ENCODE measurements around the gene DNM3. TPM values are rescaled to one million over a fixed set of nuclear protein-coding genes. Genes with fewer than 3 reads are reported as not detected.
"Not testable (repeated sequence)": the region's sequence is repeated elsewhere in the genome, so short reads cannot be mapped to it uniquely, and the experiment has no call there.

The DNM3 gene
- total RNA-seq, 2 experiments from 2014 or later, result 1.7 to 2.2 TPM

- Mint-ChIP-seq H3K9me3 (ENCODE audit: low read depth) (no peaks in the 10 kb centered on the region), H3K36me3 (no peaks in the 10 kb centered on the region), H3K4me3 (no peak overlapping the region), H3K27me3 (no peaks in the 10 kb centered on the region), H3K4me1 (no peaks in the 10 kb centered on the region), H3K27ac (no peak overlapping the region)
- DNase-seq (no peak), ATAC-seq (no peak)
- CTCF ChIA-PET, result interaction anchor here (0.9 kb wide), 1 partner anchor 12 kb away, joined by 4 read pairs; no protein-coding TSS in a partner anchor
These were observed 228.2 kb downstream of the DNM3 start for GRCh38 chr1:172069534-172069933.

- CTCF ChIA-PET, result interaction anchor here (0.9 kb wide), 1 partner anchor 11 kb away, joined by 4 read pairs; no protein-coding TSS in a partner anchor
- DNase-seq (no peak), ATAC-seq (no peak)
- no peaks in the 10 kb centered on the region for H3K4me1 Mint-ChIP-seq
- no peaks in the 10 kb centered on the region for H3K36me3 Mint-ChIP-seq
- H3K27me3 Mint-ChIP-seq, result no peaks in the 10 kb centered on the region
- no peaks in the 10 kb centered on the region for H3K9me3 Mint-ChIP-seq (ENCODE audit: low read depth)
- H3K4me3 Mint-ChIP-seq, result no peak overlapping the region
- no peak overlapping the region for H3K27ac Mint-ChIP-seq
These were observed 228.8 kb downstream of the DNM3 start for GRCh38 chr1:172070055-172070454.

- no peaks in the 10 kb centered on the region for H3K36me3 Mint-ChIP-seq
- CTCF ChIA-PET, result no interaction called here
- H3K27me3 Mint-ChIP-seq, result peaks cover 2% of the 10 kb centered on the region
- no peak for ATAC-seq
- no peak for DNase-seq
- H3K27ac Mint-ChIP-seq, result no peak overlapping the region
- no peak overlapping the region for H3K4me3 Mint-ChIP-seq
- H3K4me1 Mint-ChIP-seq, result no peaks in the 10 kb centered on the region
- no peaks in the 10 kb centered on the region for H3K9me3 Mint-ChIP-seq (ENCODE audit: low read depth)
These were observed 230.4 kb downstream of the DNM3 start for GRCh38 chr1:172071746-172072145.

GRCh38 chr1:172079859-172080258, 238.6 kb downstream of the DNM3 start:
- H3K4me3 Mint-ChIP-seq; H3K27ac Mint-ChIP-seq; H3K36me3 Mint-ChIP-seq; ATAC-seq; H3K27me3 Mint-ChIP-seq; CTCF ChIA-PET; H3K9me3 Mint-ChIP-seq (ENCODE audit: low read depth); H3K4me1 Mint-ChIP-seq; DNase-seq: not testable (repeated sequence)

- Mint-ChIP-seq H3K4me3 (no peak overlapping the region), H3K27me3 (peaks cover 2% of the 10 kb centered on the region), H3K27ac (no peak overlapping the region), H3K9me3 (ENCODE audit: low read depth) (no peaks in the 10 kb centered on the region), H3K4me1 (no peaks in the 10 kb centered on the region), H3K36me3 (peaks cover 1% of the 10 kb centered on the region)
- DNase-seq, result no peak
- CTCF ChIA-PET, result no interaction called here
- ATAC-seq, result no peak
These were observed 241.9 kb downstream of the DNM3 start for GRCh38 chr1:172083191-172083590.

- no peak overlapping the region for H3K27ac Mint-ChIP-seq
- no peaks in the 10 kb centered on the region for H3K27me3 Mint-ChIP-seq
- CTCF ChIA-PET, result no interaction called here
- no peaks in the 10 kb centered on the region for H3K36me3 Mint-ChIP-seq
- ATAC-seq (no peak), DNase-seq (no peak)
- no peak overlapping the region for H3K4me3 Mint-ChIP-seq
- H3K4me1 Mint-ChIP-seq, result no peaks in the 10 kb centered on the region
- no peaks in the 10 kb centered on the region for H3K9me3 Mint-ChIP-seq (ENCODE audit: low read depth)
These were observed 243.6 kb downstream of the DNM3 start for GRCh38 chr1:172084876-172085275.

GRCh38 chr1:172085317-172085716, 244.0 kb downstream of the DNM3 start:
- ATAC-seq, result no peak
- Mint-ChIP-seq H3K4me1 (peaks cover 3% of the 10 kb centered on the region), H3K9me3 (ENCODE audit: low read depth) (no peaks in the 10 kb centered on the region), H3K27ac (no peak overlapping the region), H3K27me3 (no peaks in the 10 kb centered on the region), H3K4me3 (no peak overlapping the region), H3K36me3 (no peaks in the 10 kb centered on the region)
- no peak for DNase-seq
- CTCF ChIA-PET, result no interaction called here

GRCh38 chr1:172086137-172086536, 244.8 kb downstream of the DNM3 start:
- ATAC-seq, result no peak

GRCh38 chr1:172088256-172088655, 247.0 kb downstream of the DNM3 start:
- Mint-ChIP-seq H3K27ac (no peak overlapping the region), H3K9me3 (ENCODE audit: low read depth) (no peaks in the 10 kb centered on the region), H3K4me1 (peaks cover 3% of the 10 kb centered on the region), H3K4me3 (no peak overlapping the region), H3K36me3 (no peaks in the 10 kb centered on the region), H3K27me3 (no peaks in the 10 kb centered on the region)
- CTCF ChIA-PET, result no interaction called here
- DNase-seq (no peak), ATAC-seq (no peak)

More at GRCh38 chr1:172086137-172086536, 244.8 kb downstream of the DNM3 start:
- no peak overlapping the region for H3K27ac Mint-ChIP-seq
- H3K4me1 Mint-ChIP-seq, result peaks cover 3% of the 10 kb centered on the region
- CTCF ChIA-PET, result interaction anchor here (0.7 kb wide), 1 partner anchor 314 kb away, joined by 3 read pairs; no protein-coding TSS in a partner anchor
- DNase-seq, result no peak
- no peaks in the 10 kb centered on the region for H3K36me3 Mint-ChIP-seq
- H3K27me3 Mint-ChIP-seq, result no peaks in the 10 kb centered on the region
- H3K9me3 Mint-ChIP-seq (ENCODE audit: low read depth), result no peaks in the 10 kb centered on the region
- H3K4me3 Mint-ChIP-seq, result no peak overlapping the region

- H3K9me3 Mint-ChIP-seq (ENCODE audit: low read depth), result no peaks in the 10 kb centered on the region
- H3K4me1 Mint-ChIP-seq, result peaks cover 3% of the 10 kb centered on the region
- H3K4me3 Mint-ChIP-seq, result no peak overlapping the region
- no peak overlapping the region for H3K27ac Mint-ChIP-seq
- H3K27me3 Mint-ChIP-seq, result no peaks in the 10 kb centered on the region
- CTCF ChIA-PET, result interaction anchor here (0.6 to 1.8 kb wide), 15 partner anchors 10 to 342 kb away, joined by 3 to 11 read pairs (median 4); no protein-coding TSS in a partner anchor
- no peaks in the 10 kb centered on the region for H3K36me3 Mint-ChIP-seq
- ATAC-seq (peak; percentile 82), DNase-seq (peak; percentile 75)
These were observed 248.6 kb downstream of the DNM3 start for GRCh38 chr1:172089768-172090510.

- H3K27me3 Mint-ChIP-seq, result no peaks in the 10 kb centered on the region
- H3K4me3 Mint-ChIP-seq, result no peak overlapping the region
- no peaks in the 10 kb centered on the region for H3K36me3 Mint-ChIP-seq
- H3K4me1 Mint-ChIP-seq, result peaks cover 3% of the 10 kb centered on the region
- CTCF ChIA-PET, result interaction anchor here (0.6 to 1.8 kb wide), 17 partner anchors 9 to 339 kb away, joined by 3 to 11 read pairs (median 3); no protein-coding TSS in a partner anchor
- H3K27ac Mint-ChIP-seq, result no peak overlapping the region
- DNase-seq (no peak), ATAC-seq (no peak)
- H3K9me3 Mint-ChIP-seq (ENCODE audit: low read depth), result no peaks in the 10 kb centered on the region
These were observed 249.2 kb downstream of the DNM3 start for GRCh38 chr1:172090511-172090817.

GRCh38 chr1:172095846-172096245, 254.5 kb downstream of the DNM3 start:
- ATAC-seq (no peak), DNase-seq (no peak)
- Mint-ChIP-seq H3K9me3 (ENCODE audit: low read depth) (no peaks in the 10 kb centered on the region), H3K27ac (no peak overlapping the region), H3K27me3 (no peaks in the 10 kb centered on the region), H3K36me3 (no peaks in the 10 kb centered on the region), H3K4me1 (no peaks in the 10 kb centered on the region), H3K4me3 (no peak overlapping the region)
- CTCF ChIA-PET, result interaction anchor here (1.0 kb wide), 1 partner anchor 348 kb away, joined by 3 read pairs; the partner anchor contains the start of gene PIGC

- Mint-ChIP-seq H3K27me3 (peaks cover 3% of the 10 kb centered on the region), H3K36me3 (no peaks in the 10 kb centered on the region), H3K9me3 (ENCODE audit: low read depth) (no peaks in the 10 kb centered on the region), H3K4me1 (no peaks in the 10 kb centered on the region), H3K27ac (no peak overlapping the region), H3K4me3 (no peak overlapping the region)
- ATAC-seq (no peak), DNase-seq (no peak)
- CTCF ChIA-PET, result no interaction called here
These were observed 263.9 kb downstream of the DNM3 start for GRCh38 chr1:172105230-172105629.

- H3K4me1 Mint-ChIP-seq, result no peaks in the 10 kb centered on the region
- H3K36me3 Mint-ChIP-seq, result no peaks in the 10 kb centered on the region
- no peak overlapping the region for H3K27ac Mint-ChIP-seq
- ATAC-seq (no peak), DNase-seq (no peak)
- no peaks in the 10 kb centered on the region for H3K9me3 Mint-ChIP-seq (ENCODE audit: low read depth)
- H3K4me3 Mint-ChIP-seq, result no peak overlapping the region
- peaks cover 3% of the 10 kb centered on the region for H3K27me3 Mint-ChIP-seq
- CTCF ChIA-PET, result no interaction called here
These were observed 266.1 kb downstream of the DNM3 start for GRCh38 chr1:172107316-172107975.

All from activated CD8-positive, alpha-beta memory T cell treated with anti-CD3 and anti-CD28 coated beads, Interleukin-2, amount 10 ng/mL, durations not matched to agents 7 days and 5 days (primary cell).